ENCODE results near the gene TTLL8. TPM values are rescaled to one million over a fixed set of nuclear protein-coding genes. Genes with fewer than 3 reads are reported as not detected.

TTLL8 gene
- total RNA-seq, 1 experiment from 2014 or later: not detected

DNA sequence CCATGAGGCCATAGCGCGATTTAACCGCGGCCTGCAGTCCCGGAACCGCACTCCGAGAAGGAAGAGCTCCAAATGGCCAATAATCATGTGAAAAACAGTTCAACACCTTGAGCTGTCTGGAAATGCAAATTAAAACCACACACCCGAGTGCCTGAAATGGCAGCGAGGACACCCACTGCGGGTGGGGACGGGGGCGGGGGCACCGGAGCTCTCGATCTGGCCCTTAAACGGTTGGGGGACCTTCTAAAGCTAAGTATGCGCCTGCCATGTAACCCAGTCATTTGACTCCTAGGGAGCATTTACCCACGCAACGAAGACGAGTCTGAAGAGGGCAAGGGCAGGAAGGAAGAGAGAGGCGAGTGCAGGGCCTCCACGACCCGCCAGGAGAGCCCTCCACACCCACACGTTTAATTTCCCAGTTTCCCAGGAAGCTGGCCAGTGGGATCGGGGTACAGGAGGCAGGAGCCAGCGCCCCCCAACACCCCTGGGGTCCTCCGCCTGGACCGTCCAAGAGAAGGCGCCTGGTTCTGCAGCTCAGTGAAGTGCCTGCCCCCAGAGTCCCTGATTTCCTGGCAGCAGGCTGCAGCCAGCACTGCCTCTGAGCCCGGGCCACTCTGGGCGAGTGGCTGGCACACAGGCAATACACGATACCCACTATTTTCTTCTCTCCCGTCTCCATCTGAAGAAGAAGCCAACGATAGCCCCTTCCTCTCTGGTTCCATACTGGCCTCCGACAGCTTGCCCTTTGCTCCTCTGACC, 1.7 kb downstream of the TTLL8 start:
- intact Hi-C loops (cut with micrococcal nuclease): no loop called here
- Histone ChIP-seq H3K27me3 (ENCODE audit: low read length) (no peaks in the 10 kb centered on the region), H3K4me3 (ENCODE audit: low read length) (no peak overlapping the region), H3K9me3 (ENCODE audit: low read length) (no peaks in the 10 kb centered on the region), H3K4me2 (ENCODE audit: low read length) (no peak overlapping the region), H2AFZ (ENCODE audit: low read length) (no peak overlapping the region), H3K79me2 (ENCODE audit: low read length) (no peaks in the 10 kb centered on the region), H4K20me1 (ENCODE audit: low read length) (no peaks in the 10 kb centered on the region), H3F3A (ENCODE audit: low read length, unreplicated experiment) (no peaks in the 10 kb centered on the region), H3K36me3 (ENCODE audit: low read depth, low read length) (no peaks in the 10 kb centered on the region), H3K9ac (ENCODE audit: low read length) (no peak overlapping the region), H3K27ac (ENCODE audit: low read length) (no peak overlapping the region), H3K9me2 (replicated peaks; ENCODE audit: low read length) (no peaks in the 10 kb centered on the region), H3K4me1 (ENCODE audit: insufficient read depth, low read length) (0 out of 2 replicates have a peak, but pooled peaks cover 3% of the 10 kb centered on the region)
- TF ChIP-seq EZH2phosphoT487 (IDR thresholded peaks at IDR 0.05; ENCODE audit: borderline replicate concordance, low read length) (no peak), CTCF (conservative IDR thresholded peaks at IDR 0.05; ENCODE audit: low read depth, low read length) (no peak), EZH2 (IDR thresholded peaks at IDR 0.05; ENCODE audit: low read length, unreplicated experiment) (no peak)
- no peak for ATAC-seq
- BruUV-seq (replicated peaks): no TSS peak
- POLR2A ChIA-PET (ENCODE audit: unreplicated experiment): no interaction called here
- DNase-seq: no peak
- CTCF ChIA-PET: no interaction called here

- H3K4me3 ChIP-seq (ENCODE audit: low read length): no peak overlapping the region
- no peak overlapping the region for H3K4me2 ChIP-seq (ENCODE audit: low read length)
- CTCF ChIA-PET: no interaction called here
- no peak overlapping the region for H3K27ac ChIP-seq (ENCODE audit: low read length)
- H3K9ac ChIP-seq (ENCODE audit: low read length): no peak overlapping the region
- no peaks in the 10 kb centered on the region for H3K27me3 ChIP-seq (ENCODE audit: low read length)
- H3F3A ChIP-seq (ENCODE audit: low read length, unreplicated experiment): no peaks in the 10 kb centered on the region
- H3K9me2 ChIP-seq (replicated peaks; ENCODE audit: low read length): no peaks in the 10 kb centered on the region
- no peaks in the 10 kb centered on the region for H3K9me3 ChIP-seq (ENCODE audit: low read length)
- H3K36me3 ChIP-seq (ENCODE audit: low read depth, low read length): no peaks in the 10 kb centered on the region
- H3K79me2 ChIP-seq (ENCODE audit: low read length): no peaks in the 10 kb centered on the region
- H2AFZ ChIP-seq (ENCODE audit: low read length): no peak overlapping the region
- POLR2A ChIA-PET (ENCODE audit: unreplicated experiment): no interaction called here
- H4K20me1 ChIP-seq (ENCODE audit: low read length): no peaks in the 10 kb centered on the region
- intact Hi-C loops (cut with micrococcal nuclease): no loop called here
- H3K4me1 ChIP-seq (ENCODE audit: insufficient read depth, low read length): 0 out of 2 replicates have a peak, but pooled peaks cover 3% of the 10 kb centered on the region
- ATAC-seq: no peak
- no peak for DNase-seq
- no TSS peak for BruUV-seq (replicated peaks)
- no peak for TF ChIP-seq CTCF (conservative IDR thresholded peaks at IDR 0.05; ENCODE audit: low read depth, low read length)
- no peak for TF ChIP-seq EZH2phosphoT487 (IDR thresholded peaks at IDR 0.05; ENCODE audit: borderline replicate concordance, low read length)
- no peak for TF ChIP-seq EZH2 (IDR thresholded peaks at IDR 0.05; ENCODE audit: low read length, unreplicated experiment)
Measured at GRCh38 chr22:50053861-50054260, 4.2 kb downstream of the TTLL8 start.

DNA sequence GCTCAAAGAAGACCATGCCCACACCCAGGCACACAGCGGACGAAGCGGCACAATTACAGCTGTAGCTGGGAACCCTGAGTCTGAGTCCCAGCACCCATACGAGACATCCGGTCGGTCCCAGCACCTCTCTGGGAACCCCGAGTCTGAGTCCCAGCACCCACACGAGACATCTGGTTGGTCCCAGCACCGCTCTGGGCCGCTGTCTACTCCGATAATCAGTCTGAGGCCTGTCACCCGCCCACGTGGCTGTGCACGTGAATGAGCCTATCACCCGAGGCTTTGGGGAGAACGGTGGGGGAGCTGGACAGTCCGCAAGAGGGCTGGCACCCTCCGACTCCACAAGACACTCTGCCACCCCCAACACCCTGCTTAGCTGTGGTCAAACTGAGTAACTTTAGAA, 6.2 kb downstream of the TTLL8 start:
- TF ChIP-seq EZH2 (IDR thresholded peaks at IDR 0.05; ENCODE audit: low read length, unreplicated experiment) (no peak), CTCF (conservative IDR thresholded peaks at IDR 0.05; ENCODE audit: low read depth, low read length) (no peak), EZH2phosphoT487 (IDR thresholded peaks at IDR 0.05; ENCODE audit: borderline replicate concordance, low read length) (no peak)
- no peak for ATAC-seq
- no peak overlapping the region for H2AFZ ChIP-seq (ENCODE audit: low read length)
- intact Hi-C loops (cut with micrococcal nuclease): no loop called here
- H3K4me3 ChIP-seq (ENCODE audit: low read length): no peak overlapping the region
- POLR2A ChIA-PET (ENCODE audit: unreplicated experiment): no interaction called here
- CTCF ChIA-PET: no interaction called here
- no peak overlapping the region for H3K27ac ChIP-seq (ENCODE audit: low read length)
- no peaks in the 10 kb centered on the region for H3K27me3 ChIP-seq (ENCODE audit: low read length)
- no peaks in the 10 kb centered on the region for H3F3A ChIP-seq (ENCODE audit: low read length, unreplicated experiment)
- H4K20me1 ChIP-seq (ENCODE audit: low read length): no peaks in the 10 kb centered on the region
- DNase-seq: no peak
- no TSS peak for BruUV-seq (replicated peaks)
- H3K79me2 ChIP-seq (ENCODE audit: low read length): no peaks in the 10 kb centered on the region
- no peak overlapping the region for H3K9ac ChIP-seq (ENCODE audit: low read length)
- H3K36me3 ChIP-seq (ENCODE audit: low read depth, low read length): no peaks in the 10 kb centered on the region
- H3K9me2 ChIP-seq (replicated peaks; ENCODE audit: low read length): no peaks in the 10 kb centered on the region
- H3K4me1 ChIP-seq (ENCODE audit: insufficient read depth, low read length): 0 out of 2 replicates have a peak, but pooled peaks cover 3% of the 10 kb centered on the region
- H3K4me2 ChIP-seq (ENCODE audit: low read length): no peak overlapping the region
- H3K9me3 ChIP-seq (ENCODE audit: low read length): no peaks in the 10 kb centered on the region

Data from PC-3 (cell line).